ENCODE results near the gene YAP1.
"Not testable (repeated sequence)": the region's sequence is repeated elsewhere in the genome, so short reads cannot be mapped to it uniquely, and the experiment has no call there.

GRCh38 chr11:102200325-102200724, 90.1 kb downstream of the YAP1 start:
- not testable (repeated sequence) for TF ChIP-seq CTCF (IDR thresholded peaks at IDR 0.05); RNF2 (IDR thresholded peaks at IDR 0.05; ENCODE audit: borderline replicate concordance, low read depth); MAFK (IDR thresholded peaks at IDR 0.05; ENCODE audit: partially characterized antibody)
